GM19025 (cell line): ENCODE measurements around the gene RUFY3.
"Not testable (repeated sequence)": the region's sequence is repeated elsewhere in the genome, so short reads cannot be mapped to it uniquely, and the experiment has no call there.

Source experiments
- ATAC-seq: cut with Tn5 transposase; IDR thresholded peaks from one replicate; pipeline ENCODE4 v1.9.1; 2021; ENCODE audit warnings: mild to moderate bottlenecking, low read depth, moderate library complexity; ENCODE audit not compliant: unreplicated experiment

The RUFY3 gene

DNA sequence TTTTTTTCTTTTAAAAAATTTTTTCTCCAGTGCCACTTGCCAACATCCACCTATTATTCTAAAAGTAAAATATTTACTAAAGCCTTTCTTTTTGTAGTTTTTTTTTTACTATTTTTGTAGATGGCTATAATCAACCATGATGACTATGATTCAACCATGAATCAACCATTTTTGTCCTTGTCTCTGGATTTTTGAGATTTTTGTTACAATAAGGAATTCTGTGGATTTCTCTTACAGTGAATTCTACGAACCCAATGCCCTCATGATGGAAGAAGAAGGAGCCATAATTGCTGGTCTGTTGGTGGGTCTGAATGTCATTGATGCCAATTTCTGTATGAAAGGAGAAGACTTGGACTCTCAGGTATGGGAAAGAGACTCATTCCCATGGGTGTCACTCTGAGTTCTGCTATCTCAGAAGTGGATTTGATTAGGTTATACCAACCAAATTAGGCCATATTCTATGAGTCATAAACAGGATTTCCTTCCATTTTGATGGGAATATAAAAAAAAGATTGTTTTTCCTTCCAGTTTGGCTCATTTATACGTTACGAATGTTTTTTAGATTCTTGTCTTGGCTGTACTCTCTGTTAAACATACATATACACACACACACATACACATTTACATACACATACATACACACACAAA is 46.7 kb downstream of the RUFY3 start:
- no peak for ATAC-seq

DNA sequence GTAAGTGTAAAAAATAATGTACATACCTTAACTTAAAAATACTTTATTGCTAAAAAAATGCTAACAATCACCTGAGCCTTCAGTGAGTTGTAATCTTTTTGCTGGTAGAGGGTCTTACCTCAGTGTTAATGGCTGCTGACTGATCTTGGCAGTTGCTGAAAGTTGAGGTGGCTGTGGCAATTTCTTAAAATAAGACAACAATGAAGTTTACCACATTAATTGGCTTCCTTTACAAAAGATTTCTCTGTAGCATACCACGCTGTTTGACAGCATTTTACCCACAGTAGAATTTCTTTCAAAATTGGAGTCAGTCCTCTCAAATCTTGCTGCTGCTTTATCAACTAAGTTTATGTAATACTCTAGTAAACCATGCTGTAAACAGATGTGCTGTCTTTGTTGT is 47.6 kb downstream of the RUFY3 start:
- ATAC-seq, result not testable (repeated sequence)

DNA sequence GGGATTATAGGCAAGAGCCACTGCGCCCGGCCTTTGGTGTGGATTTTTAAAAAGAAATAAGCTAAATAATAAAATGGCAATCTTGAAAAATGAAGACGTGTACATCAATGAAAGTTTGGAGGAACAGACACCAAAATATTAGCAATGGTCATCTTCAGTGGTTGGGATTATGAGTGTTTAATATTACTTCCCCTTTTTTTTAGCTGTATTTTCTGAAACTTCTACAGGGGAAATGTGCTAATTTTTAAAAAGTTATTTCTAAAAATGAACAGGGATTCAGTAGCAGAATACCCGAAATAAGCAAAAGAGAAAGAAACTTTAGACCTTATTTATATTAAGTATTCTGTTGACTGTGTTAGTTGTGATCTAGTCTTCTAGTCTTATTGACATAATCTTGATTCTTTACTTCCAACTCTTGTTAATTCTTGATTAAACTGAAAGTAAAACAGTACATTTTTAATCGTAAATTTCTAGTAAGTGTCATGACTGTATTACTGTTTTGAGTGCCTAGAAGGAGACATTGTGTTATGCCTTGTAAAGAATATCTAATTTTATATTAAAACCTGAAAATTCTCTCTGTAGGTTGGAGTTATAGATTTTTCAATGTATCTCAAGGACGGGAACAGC is 51.3 kb downstream of the RUFY3 start:
- no peak for ATAC-seq

DNA sequence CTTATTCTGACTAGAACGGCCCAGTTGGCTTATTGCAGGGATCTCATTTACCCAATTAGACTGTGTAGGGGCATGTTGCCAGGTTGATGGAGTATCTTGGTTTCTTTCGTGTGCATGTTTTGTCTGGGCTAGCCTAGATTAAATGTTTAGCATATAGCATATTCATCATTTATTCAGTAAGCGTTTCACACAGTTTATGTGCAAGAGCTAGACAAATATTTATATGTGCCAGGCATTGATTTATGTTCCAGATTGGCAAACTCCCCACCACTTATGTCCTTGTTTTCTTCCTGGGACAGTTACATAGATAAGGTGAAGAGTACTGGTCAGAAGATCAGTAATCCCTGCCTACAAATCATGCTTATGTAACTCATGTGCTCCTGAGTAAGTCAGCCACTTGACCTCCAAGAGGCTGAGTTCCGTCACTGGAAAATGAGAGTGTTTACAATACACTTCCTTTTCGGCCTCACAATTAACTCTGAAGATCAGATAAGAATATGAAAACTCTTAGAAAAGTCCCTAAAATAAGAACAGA is 57.2 kb downstream of the RUFY3 start:
- no peak for ATAC-seq

DNA sequence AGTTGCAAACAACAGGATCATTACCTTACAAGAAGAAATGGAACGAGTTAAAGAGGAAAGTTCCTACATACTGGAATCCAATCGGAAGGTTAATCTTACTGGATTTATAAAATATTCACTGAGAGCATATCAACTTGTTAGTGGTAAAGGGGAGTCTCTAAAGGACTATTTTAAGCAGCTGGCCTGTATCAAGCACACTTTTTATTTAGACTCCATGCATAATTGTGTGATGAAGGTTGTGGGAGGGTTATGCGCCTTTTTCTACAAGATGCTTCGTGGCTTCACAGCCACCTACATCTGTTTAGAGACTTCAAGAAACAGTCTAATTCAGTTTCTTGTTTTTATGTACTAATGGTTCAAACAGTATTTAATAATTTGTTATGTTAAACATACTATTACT is 61.3 kb downstream of the RUFY3 start:
- ATAC-seq, result no peak

DNA sequence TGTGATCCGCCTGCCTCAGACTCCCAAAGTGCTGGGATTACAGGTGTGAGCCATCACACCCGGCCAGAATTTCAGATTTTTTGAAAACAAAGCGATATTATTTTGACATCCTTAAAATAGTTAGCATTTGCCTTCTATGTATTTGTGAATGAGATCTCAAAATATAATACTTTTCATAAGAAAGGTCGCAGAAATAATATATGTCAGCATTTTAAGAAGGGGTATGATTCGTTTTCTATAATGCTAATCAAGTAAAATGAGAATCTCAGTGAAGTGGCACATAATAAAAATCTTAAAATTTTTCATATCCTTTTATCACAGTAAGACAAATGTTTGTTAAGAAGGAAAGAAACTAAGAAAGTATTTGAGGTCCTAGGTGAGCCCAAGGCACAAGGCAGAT is 65.7 kb downstream of the RUFY3 start:
- no peak for ATAC-seq

DNA sequence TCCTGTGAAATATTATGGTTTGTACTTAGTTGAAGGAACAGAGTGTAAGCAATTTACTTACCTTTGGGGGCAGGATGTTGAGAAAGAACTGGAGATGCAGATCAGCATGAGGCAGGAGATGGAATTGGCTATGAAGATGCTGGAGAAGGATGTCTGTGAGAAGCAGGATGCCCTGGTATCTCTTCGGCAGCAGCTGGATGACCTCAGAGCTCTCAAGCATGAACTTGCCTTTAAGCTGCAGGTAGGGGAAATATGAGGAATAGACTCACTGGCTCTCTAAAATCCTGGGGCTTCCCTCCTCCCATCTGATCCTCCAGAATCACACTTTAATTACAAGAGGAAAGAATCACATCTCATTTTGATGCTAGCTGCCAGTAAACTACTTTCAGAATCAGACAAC is 67.0 kb downstream of the RUFY3 start:
- no peak for ATAC-seq

DNA sequence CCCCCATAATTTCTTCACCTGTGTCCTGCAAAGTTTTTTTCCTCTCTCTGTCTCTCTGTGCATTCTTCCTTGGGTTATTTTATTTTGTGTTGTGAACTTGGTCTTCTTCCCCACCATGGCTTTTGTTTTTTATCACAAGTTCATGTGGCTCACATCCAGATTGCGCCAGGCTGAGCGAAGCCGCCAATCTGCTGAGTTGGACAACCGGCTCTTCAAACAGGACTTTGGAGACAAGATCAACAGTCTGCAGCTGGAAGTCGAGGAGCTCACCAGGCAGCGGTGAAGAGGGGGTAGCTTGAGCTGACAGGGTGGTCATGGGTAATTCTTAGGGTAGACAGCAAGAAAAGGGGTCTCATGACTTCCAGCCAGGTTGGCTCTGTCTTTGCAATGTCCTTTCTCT is 71.9 kb downstream of the RUFY3 start:
- no peak for ATAC-seq

DNA sequence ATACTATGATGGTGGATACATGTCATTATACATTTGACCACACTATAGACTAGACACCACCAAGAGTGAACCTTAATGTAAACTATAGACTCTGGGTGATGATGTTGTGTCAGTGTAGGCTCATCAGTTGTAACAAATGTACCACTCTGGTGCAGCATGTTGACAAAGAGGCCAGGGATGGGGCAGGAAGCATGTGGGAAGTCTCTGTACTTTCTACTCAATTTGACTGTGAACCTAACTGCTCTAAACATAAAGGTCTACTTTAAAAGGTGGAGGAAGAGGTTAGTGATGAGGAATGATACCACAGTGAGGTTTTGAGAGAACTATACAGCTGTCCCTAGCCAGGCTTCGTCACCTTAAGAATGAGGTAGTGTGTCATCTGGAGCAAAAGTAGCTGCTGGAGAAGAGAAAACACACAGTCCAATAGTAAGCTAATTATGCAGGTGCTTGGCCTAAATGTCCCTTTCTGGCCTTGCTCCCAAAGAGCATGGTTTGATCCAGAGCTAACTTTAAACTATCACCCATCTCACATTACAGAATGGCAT is 79.6 kb downstream of the RUFY3 start:
- ATAC-seq, result no peak

DNA sequence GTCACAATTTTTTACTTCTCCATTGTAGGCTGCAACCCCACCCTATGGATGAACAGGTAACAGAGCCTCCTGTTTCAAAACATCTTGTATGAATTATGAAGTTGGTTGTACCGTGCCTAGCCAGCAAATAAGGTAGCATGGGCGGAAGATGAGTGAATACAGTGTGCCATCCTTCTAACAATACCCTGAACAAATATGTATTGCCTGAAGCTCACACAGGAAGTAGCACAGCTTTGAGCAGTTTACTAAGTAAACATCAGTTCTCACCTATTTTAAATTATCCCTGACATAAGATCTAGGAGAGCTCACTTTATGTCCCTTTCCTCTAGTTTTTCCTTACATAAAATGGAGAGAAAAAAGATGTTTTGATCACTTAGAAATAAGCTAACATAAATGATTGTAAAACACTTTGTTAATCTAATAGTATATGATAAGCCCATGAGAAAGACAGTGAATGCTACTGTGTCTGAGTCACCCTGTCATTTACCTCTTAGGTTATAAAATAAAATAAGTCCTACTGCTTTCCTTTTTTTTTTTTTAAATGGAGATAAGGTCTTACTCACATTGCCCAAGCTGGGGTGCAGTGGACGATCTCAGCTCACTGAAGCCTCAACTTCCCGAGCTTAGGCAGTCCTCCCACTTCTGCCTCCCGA is 81.3 kb downstream of the RUFY3 start:
- no peak for ATAC-seq

DNA sequence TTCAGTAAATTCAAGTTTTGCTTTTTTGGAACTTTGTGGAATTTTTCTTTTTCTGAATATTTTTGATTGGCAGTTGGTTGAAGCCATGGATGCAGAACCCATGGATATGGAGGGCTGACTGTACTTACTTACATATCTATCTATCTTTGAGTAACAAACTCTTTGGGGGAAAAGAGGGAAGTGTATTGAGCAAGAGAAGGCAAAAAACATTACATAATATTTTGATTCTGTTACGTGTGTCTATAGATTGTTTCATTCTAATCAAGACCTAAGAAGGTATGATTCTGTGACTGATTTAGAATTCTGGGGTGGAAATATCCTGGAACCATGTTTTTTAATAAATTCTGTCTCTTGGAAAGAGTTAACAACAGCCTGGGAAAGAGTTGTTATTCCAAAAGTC is 86.4 kb downstream of the RUFY3 start:
- ATAC-seq, result no peak

DNA sequence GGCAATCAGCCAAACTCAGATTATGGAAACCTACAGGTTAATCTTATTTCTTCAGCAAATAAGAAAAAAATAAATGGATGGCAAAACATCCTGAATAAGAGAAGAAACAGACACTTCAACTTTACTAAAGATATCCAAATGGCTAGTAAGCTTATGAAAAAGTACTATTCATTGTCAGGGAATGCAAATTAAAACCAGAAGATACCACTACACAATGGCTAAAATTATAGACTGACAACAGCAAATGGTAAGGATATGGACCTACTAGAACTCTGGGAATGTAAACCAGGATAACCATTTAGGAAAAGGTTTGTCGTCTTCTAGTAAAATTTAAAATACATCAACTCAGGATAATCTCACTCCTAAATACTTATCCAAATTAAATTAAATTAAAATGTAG is 93.6 kb downstream of the RUFY3 start:
- ATAC-seq, result no peak

DNA sequence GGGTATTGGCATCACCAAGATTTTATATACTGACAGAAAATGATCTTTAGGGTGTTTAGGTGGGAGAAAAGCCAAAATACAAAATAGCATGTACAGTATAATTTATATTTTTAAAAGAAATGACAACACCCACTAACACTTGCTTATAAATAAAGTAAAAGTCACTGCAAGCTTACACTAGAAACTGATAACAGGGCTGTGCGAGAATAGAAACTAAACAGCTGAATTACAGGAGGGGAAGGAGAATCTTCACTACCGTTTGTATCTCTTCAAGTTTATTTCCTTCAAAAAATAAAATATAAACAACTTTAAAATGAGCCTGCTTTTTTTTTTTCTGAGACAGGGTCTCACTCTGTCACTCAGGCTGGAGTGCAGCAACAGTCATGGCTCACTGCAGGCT is 95.1 kb downstream of the RUFY3 start:
- no peak for ATAC-seq

DNA sequence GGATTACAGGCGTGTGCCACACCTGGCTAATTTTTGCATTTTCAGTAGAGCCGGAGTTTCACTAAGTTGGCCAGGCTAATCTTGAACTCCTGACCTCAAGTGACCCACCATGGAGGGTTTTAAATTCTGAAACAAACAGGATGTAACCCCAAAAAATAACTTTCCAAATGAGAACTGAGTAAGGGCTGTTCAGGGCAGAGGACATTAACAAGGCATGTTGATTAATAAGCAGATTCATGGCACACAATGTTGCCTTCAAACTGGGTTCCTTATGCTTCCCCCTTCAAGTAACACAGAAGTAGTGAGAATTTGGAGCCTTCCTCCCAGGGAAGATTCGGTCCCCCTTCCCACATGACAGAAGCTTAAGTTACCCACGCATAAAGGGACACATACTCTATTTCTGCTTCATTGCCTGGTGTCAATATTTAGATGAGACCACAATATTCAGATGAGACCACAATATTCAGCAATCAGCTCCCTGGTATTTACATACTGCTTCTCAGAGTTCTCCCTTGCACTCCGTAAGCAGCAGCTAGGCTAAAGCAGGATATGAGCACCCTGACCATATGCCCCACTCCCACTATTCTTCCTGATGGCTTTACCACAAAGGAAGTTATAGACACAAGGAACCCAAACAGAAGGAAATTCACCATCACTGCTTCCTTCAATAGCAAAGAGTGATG is 96.5 kb downstream of the RUFY3 start:
- ATAC-seq, result no peak

DNA sequence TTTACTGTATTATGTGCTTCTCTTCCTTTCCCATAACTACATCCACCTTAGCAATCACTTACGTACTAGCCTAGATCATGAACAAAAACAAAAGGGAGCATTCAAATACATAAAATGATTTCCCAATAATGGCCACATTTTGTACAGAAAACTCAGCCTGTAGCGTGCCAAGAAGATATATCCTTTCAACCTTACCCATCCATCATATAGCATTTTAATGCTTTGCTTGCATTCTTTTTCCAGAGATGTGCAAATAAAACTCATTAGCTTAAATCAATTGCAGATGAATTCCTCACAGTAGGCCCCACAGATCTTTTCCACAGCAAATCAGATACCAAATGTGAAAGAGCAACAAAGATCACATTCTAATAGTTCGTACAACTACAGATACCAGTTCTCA is 97.2 kb downstream of the RUFY3 start:
- ATAC-seq, result no peak

DNA sequence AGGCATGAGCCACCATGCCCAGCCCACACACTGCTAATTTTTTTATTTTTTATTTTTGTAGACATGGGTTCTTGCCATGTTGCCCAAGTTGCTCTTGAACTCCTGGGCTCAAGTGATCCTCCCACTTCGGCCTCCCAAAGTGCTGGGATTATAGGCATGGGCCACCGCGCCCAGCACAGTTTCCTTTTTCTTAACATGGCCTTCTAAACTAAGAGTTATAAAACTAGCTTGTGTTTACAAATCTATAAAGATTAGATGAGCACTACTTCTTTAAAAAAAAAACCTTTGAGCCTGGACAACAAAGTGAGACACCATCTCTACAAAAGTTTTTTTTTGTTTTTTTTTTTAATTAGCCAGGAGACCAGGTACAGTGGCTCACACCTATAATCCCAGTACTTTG is 107.3 kb downstream of the RUFY3 start:
- no peak for ATAC-seq

DNA sequence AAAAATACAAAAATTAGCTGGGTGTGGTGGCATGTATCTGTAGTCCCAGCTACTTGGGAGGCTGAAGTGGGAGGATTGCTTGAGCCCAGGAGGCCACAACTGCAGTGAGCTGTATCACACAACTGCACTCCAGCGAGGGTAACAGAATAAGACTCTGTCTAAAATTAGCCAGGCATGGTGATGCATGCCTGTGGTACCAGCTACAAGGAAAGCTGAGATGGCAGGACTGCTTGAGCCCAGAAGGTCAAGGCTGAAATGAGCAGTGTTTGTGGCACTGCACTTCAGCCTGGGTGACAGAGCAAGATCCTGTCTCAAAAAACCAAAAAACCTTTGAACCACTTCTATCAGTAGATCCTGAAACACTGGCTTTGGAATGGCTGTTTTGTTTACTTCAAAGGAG is 107.7 kb downstream of the RUFY3 start:
- ATAC-seq, result no peak

DNA sequence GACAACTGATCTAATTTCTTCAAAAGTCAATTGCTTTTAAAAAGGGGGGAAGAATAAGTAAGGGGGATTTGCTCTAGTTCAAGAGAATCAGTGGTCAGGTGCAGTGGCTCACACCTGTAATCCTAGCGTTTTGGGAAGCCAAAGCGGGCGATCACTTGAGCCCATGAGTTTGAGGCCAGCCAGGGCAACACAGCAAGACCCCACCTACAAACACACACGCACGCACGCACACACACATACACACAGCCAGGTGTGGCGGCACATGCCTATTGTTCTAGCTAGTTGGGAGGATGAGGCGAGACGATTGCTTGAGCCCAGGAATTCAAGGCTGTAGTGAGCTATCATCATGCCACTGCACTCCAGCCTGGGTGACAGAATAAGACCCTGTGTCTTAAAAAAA is 108.3 kb downstream of the RUFY3 start:
- no peak for ATAC-seq

DNA sequence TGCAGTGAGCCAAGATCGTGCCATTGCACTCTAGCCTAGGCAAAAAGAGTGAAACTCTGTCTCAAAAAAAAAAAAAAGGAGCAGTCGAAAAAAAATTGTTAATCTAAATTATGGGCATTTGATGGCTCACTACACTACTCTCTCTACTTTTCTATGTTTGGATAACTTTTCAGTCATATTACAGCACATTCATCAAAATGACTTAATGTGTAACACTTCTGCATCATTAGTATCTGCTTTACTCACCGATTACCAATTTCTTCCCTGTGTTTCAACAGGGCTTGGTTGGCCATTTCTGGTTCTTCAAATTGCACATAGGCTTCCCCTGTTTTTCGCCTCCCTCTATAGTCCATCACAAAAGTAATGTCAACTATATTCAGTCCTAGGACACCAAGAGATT is 109.5 kb downstream of the RUFY3 start:
- ATAC-seq, result no peak

DNA sequence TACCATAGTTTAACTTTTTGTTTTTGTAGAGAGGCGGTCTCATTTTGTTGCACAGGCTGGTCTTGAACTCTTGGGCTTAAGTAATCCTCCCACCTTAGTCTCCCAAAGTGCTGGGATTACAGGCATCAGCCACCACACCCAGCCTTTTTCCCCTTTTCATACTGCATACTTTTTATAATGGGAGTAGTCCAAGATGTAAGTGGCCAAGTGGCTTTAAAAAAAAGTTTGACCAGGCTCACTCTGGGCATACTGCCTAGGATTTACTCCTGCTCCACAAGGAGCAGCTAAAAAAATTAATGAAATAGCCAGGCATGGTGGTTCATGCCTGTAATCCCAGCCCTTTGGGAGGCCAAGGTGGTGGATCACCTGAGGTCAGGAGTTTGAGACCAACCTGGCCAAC is 111.9 kb downstream of the RUFY3 start:
- ATAC-seq, result no peak

DNA sequence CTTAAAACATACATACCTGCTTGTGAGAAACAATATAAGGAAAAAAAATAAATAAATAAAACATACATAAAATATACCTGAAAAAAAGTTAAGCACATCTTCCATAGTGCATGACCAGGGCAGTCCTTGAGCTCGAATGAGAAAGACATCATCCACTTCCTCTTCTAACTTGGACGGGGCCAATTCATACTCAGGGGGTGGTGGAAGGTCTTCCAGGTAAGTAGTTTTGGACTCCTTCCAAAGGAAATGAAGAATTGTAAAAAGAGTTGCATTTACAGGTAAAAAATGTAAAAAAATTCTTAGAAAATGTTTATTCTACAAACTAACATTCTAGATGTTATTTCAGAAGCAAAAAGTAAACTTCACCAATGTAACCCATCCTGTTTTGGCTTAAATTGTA is 114.3 kb downstream of the RUFY3 start:
- no peak for ATAC-seq
